ENCODE data around the gene LYST.

GRCh38 chr1:235720544-235720943, 146.2 kb downstream of the LYST start:
- TF ChIP-seq CTCF (IDR thresholded peaks at IDR 0.05) = no peak
- TF ChIP-seq EP300 (IDR thresholded peaks at IDR 0.05; ENCODE audit: low read depth) = no peak
- no peak for TF ChIP-seq POLR2A (IDR thresholded peaks at IDR 0.05)
